ENCODE data around the gene FST. TPM values are rescaled to one million over a fixed set of nuclear protein-coding genes. Genes with fewer than 3 reads are reported as not detected.

The FST gene
- total RNA-seq, 2 donors from 2014 or later, result 3.9 to 12.6 TPM

- Histone ChIP-seq H3K27me3 (replicated peaks; ENCODE audit: insufficient read depth) (no peaks in the 10 kb centered on the region), H3K9me3 (no peaks in the 10 kb centered on the region), H3K36me3 (no peaks in the 10 kb centered on the region), H3K4me1 (ENCODE audit: control insufficient read depth in 1 of 2, low read depth in 2 of 2) (no peaks in the 10 kb centered on the region), H3K27ac (no peak overlapping the region), H3K4me3 (no peak overlapping the region)
- no peak for ATAC-seq (ENCODE audit: insufficient number of reproducible peaks, low FRiP score, low read depth)
- no peak for DNase-seq (ENCODE audit: low spot score)
- TF ChIP-seq CTCF (IDR thresholded peaks at IDR 0.05), result no peak
Measured at GRCh38 chr5:53464722-53465121, 15.7 kb upstream of the FST start.

- H3K4me3 ChIP-seq, result no peak overlapping the region
- H3K27ac ChIP-seq, result no peak overlapping the region
- H3K27me3 ChIP-seq (replicated peaks; ENCODE audit: insufficient read depth), result no peaks in the 10 kb centered on the region
- H3K9me3 ChIP-seq, result no peaks in the 10 kb centered on the region
- TF ChIP-seq CTCF (IDR thresholded peaks at IDR 0.05), result no peak
- DNase-seq (ENCODE audit: low spot score) (no peak), ATAC-seq (ENCODE audit: insufficient number of reproducible peaks, low FRiP score, low read depth) (no peak)
- H3K36me3 ChIP-seq, result no peaks in the 10 kb centered on the region
- H3K4me1 ChIP-seq (ENCODE audit: control insufficient read depth in 1 of 2, low read depth in 2 of 2), result no peaks in the 10 kb centered on the region
Measured at GRCh38 chr5:53469946-53470687, 10.3 kb upstream of the FST start.

GRCh38 chr5:53472279-53472678, 8.2 kb upstream of the FST start:
- Histone ChIP-seq H3K27ac (no peak overlapping the region), H3K4me3 (no peak overlapping the region), H3K27me3 (replicated peaks; ENCODE audit: insufficient read depth) (no peaks in the 10 kb centered on the region), H3K36me3 (no peaks in the 10 kb centered on the region), H3K9me3 (no peaks in the 10 kb centered on the region), H3K4me1 (ENCODE audit: control insufficient read depth in 1 of 2, low read depth in 2 of 2) (no peaks in the 10 kb centered on the region)
- ATAC-seq (ENCODE audit: insufficient number of reproducible peaks, low FRiP score, low read depth) (no peak), DNase-seq (ENCODE audit: low spot score) (no peak)
- no peak for TF ChIP-seq CTCF (IDR thresholded peaks at IDR 0.05)

- Histone ChIP-seq H3K27ac (no peak overlapping the region), H3K27me3 (replicated peaks; ENCODE audit: insufficient read depth) (no peaks in the 10 kb centered on the region), H3K9me3 (no peaks in the 10 kb centered on the region), H3K4me1 (ENCODE audit: control insufficient read depth in 1 of 2, low read depth in 2 of 2) (no peaks in the 10 kb centered on the region), H3K4me3 (no peak overlapping the region), H3K36me3 (no peaks in the 10 kb centered on the region)
- no peak for TF ChIP-seq CTCF (IDR thresholded peaks at IDR 0.05)
- ATAC-seq (ENCODE audit: insufficient number of reproducible peaks, low FRiP score, low read depth), result no peak
- DNase-seq (ENCODE audit: low spot score), result no peak
Measured at GRCh38 chr5:53472720-53473510, 7.5 kb upstream of the FST start.

- TF ChIP-seq CTCF (IDR thresholded peaks at IDR 0.05), result no peak
- H3K9me3 ChIP-seq, result no peaks in the 10 kb centered on the region
- H3K27ac ChIP-seq, result no peak overlapping the region
Measured at GRCh38 chr5:53473633-53474032, 6.8 kb upstream of the FST start.

More at GRCh38 chr5:53473633-53474032, 6.8 kb upstream of the FST start:
- Histone ChIP-seq H3K4me3 (no peak overlapping the region), H3K36me3 (no peaks in the 10 kb centered on the region), H3K4me1 (ENCODE audit: control insufficient read depth in 1 of 2, low read depth in 2 of 2) (peaks cover 0 to 1% of the 10 kb centered on the region in 2 donors), H3K27me3 (replicated peaks; ENCODE audit: insufficient read depth) (no peaks in the 10 kb centered on the region)
- ATAC-seq (ENCODE audit: insufficient number of reproducible peaks, low FRiP score, low read depth) (no peak), DNase-seq (ENCODE audit: low spot score) (no peak)

All from thoracic aorta (tissue), 2 donors.